ENCODE results near the gene HOXB13.

DNA sequence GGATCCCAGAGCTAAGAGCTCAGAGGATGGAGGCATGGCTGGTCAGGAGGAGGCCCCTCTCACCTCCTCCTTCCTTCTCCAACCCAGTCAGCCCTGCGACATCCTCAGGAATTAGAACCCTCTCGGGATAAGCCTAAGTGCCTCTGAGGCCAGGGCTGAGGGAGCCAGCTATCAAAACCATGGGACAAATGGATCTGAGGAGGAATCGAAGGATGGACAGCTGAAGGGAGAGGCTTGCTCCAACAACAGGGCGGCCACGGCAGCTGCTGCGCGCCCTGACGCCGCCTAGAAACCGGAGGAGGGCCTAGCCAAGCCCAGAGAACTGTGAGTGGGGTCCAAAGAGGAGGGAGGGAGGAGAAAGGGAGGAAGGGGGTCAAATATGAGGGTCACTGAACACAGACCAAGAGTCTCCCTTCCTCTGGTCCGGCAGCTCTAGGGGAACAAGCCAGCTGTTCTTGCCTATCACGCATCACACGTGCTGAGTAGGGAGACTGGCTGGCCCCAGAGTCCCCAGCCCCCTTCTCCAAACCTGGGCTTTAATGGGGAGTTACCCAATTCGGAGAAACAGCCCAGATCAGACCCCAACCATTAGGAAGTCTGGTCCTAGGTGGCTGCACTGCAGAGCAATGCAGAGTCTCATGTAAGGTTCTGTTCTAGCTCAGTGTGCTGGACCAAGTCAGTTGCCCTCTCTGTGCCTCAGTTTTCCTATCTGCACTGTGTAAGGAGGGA lies 5.9 kb upstream of the HOXB13 start:
- TF ChIP-seq POLR2A (IDR thresholded peaks at IDR 0.05) (no peak), POLR2AphosphoS5 (IDR thresholded peaks at IDR 0.05; ENCODE audit: insufficient read depth in 1 of 2, low read depth in 1 of 2) (no peak)
- TF ChIP-seq, protein P1, sequence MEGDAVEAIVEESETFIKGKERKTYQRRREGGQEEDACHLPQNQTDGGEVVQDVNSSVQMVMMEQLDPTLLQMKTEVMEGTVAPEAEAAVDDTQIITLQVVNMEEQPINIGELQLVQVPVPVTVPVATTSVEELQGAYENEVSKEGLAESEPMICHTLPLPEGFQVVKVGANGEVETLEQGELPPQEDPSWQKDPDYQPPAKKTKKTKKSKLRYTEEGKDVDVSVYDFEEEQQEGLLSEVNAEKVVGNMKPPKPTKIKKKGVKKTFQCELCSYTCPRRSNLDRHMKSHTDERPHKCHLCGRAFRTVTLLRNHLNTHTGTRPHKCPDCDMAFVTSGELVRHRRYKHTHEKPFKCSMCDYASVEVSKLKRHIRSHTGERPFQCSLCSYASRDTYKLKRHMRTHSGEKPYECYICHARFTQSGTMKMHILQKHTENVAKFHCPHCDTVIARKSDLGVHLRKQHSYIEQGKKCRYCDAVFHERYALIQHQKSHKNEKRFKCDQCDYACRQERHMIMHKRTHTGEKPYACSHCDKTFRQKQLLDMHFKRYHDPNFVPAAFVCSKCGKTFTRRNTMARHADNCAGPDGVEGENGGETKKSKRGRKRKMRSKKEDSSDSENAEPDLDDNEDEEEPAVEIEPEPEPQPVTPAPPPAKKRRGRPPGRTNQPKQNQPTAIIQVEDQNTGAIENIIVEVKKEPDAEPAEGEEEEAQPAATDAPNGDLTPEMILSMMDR (IDR thresholded peaks at IDR 0.05) = no peak
